ACC112 (cell line): ENCODE results near the gene PLEKHA6.
"Not testable (repeated sequence)": the region's sequence is repeated elsewhere in the genome, so short reads cannot be mapped to it uniquely, and the experiment has no call there.

Source experiments
- H2AFZ ChIP-seq: fragments of 200-600 bp; sonication (generic); one replicate; pipeline ENCODE4 v1.6.0; 2017; ENCODE audit warnings: antibody characterized with exemption, low read length; ENCODE audit not compliant: unreplicated experiment
- H3K27ac ChIP-seq: fragments of 200-600 bp; sonication (generic); 2 replicates; pipeline ENCODE4 v1.5.1; 2014; ENCODE audit warnings: low read depth, mild to moderate bottlenecking, antibody characterized with exemption, low read length, moderate library complexity
- H3K27me3 ChIP-seq: fragments of 200-600 bp; sonication (generic); 2 replicates; pipeline ENCODE4 v1.6.1; 2014; ENCODE audit warnings: mild to moderate bottlenecking, antibody characterized with exemption, low read length, moderate library complexity, mixed read lengths; ENCODE audit not compliant: insufficient read depth
- H3K36me3 ChIP-seq: fragments of 200-600 bp; sonication (generic); 2 replicates; pipeline ENCODE4 v1.6.1; 2016; ENCODE audit warnings: mild to moderate bottlenecking, antibody characterized with exemption, low read length, moderate library complexity, mixed read lengths; ENCODE audit not compliant: insufficient read depth
- H3K4me1 ChIP-seq: fragments of 200-600 bp; sonication (generic); one replicate; pipeline ENCODE4 v1.6.1; 2016; ENCODE audit warnings: low read length, mixed read lengths; ENCODE audit not compliant: insufficient read depth, unreplicated experiment, control insufficient read depth
- H3K4me3 ChIP-seq: fragments of 200-600 bp; sonication (generic); 2 replicates; pipeline ENCODE4 v1.5.1; 2014; ENCODE audit warnings: mild to moderate bottlenecking, low read depth, low read length
- H3K79me2 ChIP-seq: fragments of 200-600 bp; sonication (generic); one replicate; pipeline ENCODE4 v1.6.0; 2016; ENCODE audit warnings: low read length; ENCODE audit not compliant: control insufficient read depth, unreplicated experiment, insufficient read depth

Gene PLEKHA6

DNA sequence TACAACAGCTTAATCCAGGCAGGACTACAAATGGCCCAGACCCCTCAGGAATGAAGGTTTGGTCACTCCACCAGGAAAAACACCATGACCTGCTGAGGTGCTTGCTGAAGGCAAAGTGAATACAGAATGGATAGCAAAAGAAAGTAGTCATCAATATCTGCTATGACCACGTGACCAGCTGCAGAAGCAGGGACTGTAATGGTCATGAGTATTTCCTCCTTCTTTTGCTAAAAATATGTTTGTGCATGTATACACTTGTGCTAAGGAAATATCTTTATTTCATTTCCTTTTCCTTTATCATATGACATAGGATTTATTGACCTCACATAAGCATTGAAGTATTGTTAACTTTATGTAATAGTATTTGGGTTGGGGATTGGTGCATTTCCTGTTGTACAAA, 119.5 kb downstream of the PLEKHA6 start:
- H3K27me3 ChIP-seq: peaks cover 12% of the 10 kb centered on the region
- no peak overlapping the region for H3K4me3 ChIP-seq
- H3K36me3 ChIP-seq: no peaks in the 10 kb centered on the region
- no peak overlapping the region for H3K27ac ChIP-seq
- no peaks in the 10 kb centered on the region for H3K79me2 ChIP-seq
- no peak overlapping the region for H2AFZ ChIP-seq
- H3K4me1 ChIP-seq: no peaks in the 10 kb centered on the region

DNA sequence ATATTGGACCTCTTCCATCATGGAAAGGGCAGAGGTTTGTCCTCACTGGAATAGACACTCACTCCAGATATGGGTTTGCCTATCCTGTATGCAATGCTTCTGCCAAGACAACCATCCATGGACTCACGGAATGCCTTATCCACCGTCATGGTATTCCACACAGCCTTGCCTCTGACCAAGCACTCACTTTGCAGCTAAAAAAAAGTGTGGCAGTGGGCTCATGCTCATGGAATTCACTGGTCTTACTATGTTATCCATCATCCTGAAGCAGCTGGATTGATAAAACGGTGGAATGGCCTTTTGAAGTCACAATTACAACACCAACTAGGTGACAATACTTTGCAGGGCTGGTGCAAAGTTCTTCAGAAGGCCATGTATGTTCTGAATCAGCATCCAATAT, 120.3 kb downstream of the PLEKHA6 start:
- H3K4me1 ChIP-seq, H3K36me3 ChIP-seq, H3K79me2 ChIP-seq, H2AFZ ChIP-seq, H3K4me3 ChIP-seq, H3K27ac ChIP-seq: not testable (repeated sequence)
- peaks cover 12% of the 10 kb centered on the region for H3K27me3 ChIP-seq

DNA sequence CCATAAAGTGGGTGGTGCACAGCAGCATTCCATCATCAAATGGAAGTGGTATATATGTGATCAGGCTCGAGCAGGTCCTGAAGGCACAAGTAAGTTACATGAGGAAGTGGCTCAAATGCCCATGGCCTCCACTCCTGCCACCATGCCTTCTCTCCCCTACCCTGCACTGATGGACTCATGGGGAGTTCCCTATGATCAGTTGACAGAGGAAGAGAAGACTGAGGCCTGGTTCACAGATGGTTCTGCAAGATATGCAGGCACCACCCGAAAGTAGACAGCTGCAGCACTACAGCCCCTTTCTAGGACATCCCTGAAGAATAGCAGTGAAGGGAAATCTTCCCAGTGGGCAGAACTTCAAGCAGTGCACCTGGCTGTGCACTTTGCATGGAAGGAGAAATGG, 121.2 kb downstream of the PLEKHA6 start:
- not testable (repeated sequence) for H3K4me3 ChIP-seq, H2AFZ ChIP-seq, H3K27ac ChIP-seq, H3K79me2 ChIP-seq, H3K36me3 ChIP-seq, H3K4me1 ChIP-seq
- peaks cover 21% of the 10 kb centered on the region for H3K27me3 ChIP-seq

DNA sequence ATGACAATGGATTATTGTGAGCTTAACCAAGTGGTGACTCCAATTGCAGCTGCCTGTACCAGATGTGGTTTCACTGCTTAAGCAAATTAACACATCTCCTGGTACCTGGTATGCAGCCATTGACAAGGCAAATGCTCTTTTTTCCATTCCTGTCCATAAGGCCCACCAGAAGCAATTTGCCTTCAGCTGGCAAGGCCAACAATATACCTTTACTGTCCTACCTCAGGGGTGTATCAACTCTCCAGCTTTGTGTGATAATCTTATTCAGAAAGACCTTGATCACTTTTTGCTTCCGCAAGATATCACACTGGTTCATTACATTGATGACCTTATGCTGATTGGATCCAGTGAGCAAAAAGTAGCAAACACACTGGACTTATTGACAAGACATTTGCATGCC, 122.2 kb downstream of the PLEKHA6 start:
- peaks cover 21% of the 10 kb centered on the region for H3K27me3 ChIP-seq
- not testable (repeated sequence) for H3K4me1 ChIP-seq, H3K79me2 ChIP-seq, H3K36me3 ChIP-seq, H3K27ac ChIP-seq, H3K4me3 ChIP-seq, H2AFZ ChIP-seq

DNA sequence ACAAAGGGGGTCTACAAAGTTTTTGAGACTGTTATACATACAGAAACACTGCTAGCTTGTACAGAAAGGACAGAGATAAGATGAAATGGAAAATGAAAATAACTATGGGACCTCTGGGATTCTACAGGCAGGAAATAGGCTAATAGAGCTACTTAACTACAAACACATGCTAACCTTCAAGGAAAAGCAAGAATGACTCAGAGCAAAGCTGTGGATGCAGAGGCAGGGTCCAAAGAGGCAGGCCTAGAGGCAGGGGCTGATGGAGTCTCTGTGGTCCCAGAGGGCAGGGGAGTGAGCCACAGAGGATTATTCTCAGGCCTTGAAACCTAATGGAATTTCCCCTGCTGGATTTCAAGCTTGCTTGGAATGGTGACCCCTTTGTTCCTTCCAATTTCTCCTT, 127.2 kb downstream of the PLEKHA6 start:
- H3K27ac ChIP-seq: no peak overlapping the region
- H3K27me3 ChIP-seq: peaks cover 28% of the 10 kb centered on the region; the same call in 1 of the 2 replicates
- no peak overlapping the region for H2AFZ ChIP-seq
- H3K4me1 ChIP-seq: no peaks in the 10 kb centered on the region
- no peaks in the 10 kb centered on the region for H3K79me2 ChIP-seq
- no peak overlapping the region for H3K4me3 ChIP-seq
- no peaks in the 10 kb centered on the region for H3K36me3 ChIP-seq

DNA sequence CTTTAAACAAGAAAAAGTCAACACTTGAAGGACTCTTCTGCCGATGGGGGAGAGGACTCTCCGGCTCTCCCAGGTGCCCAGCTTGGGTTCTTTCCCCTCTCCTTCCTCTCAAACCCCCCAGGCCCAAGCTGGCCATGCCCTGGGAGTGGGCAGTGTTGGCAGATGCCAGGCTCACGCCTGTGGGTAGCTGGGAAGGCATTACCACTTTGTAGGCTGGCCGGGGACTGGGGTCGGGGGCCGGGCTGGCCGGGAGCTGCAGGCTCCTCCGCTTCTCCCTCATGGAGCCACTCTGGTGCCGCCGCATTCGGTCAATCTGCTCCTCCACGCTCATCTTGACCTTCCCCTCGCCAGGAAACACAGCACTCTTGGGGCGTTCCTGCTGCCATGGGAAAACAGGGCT, 129.5 kb downstream of the PLEKHA6 start:
- no peaks in the 10 kb centered on the region for H3K79me2 ChIP-seq
- no peaks in the 10 kb centered on the region for H3K4me1 ChIP-seq
- no peak overlapping the region for H2AFZ ChIP-seq
- H3K27ac ChIP-seq: no peak overlapping the region
- no peaks in the 10 kb centered on the region for H3K36me3 ChIP-seq
- no peak overlapping the region for H3K4me3 ChIP-seq
- H3K27me3 ChIP-seq: peaks cover 18% of the 10 kb centered on the region; the same call in 1 of the 2 replicates

DNA sequence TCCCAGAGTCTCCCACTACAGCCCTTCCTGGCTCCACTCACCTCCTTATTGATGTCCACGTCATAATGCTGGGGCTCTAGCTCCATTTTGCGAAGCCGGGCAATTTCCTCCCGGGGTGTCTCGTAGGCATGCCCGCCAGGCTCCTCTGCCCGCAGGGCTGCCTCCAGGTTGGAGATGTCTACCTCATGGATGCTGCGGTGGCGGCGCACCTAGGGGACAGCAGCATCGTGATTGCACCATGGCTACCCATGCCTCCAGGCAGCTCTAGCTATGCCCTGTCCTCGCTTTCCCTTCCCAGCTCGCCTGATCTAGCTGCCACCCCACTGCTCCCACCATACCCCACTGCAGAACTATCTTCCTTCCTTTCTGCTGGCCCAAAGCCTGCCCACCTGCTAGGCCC, 130.8 kb downstream of the PLEKHA6 start:
- H3K79me2 ChIP-seq: no peaks in the 10 kb centered on the region
- no peak overlapping the region for H3K4me3 ChIP-seq
- peaks cover 11% of the 10 kb centered on the region; the same call in 1 of the 2 replicates for H3K27me3 ChIP-seq
- H2AFZ ChIP-seq: no peak overlapping the region
- H3K27ac ChIP-seq: no peak overlapping the region
- H3K36me3 ChIP-seq: no peaks in the 10 kb centered on the region
- no peaks in the 10 kb centered on the region for H3K4me1 ChIP-seq

DNA sequence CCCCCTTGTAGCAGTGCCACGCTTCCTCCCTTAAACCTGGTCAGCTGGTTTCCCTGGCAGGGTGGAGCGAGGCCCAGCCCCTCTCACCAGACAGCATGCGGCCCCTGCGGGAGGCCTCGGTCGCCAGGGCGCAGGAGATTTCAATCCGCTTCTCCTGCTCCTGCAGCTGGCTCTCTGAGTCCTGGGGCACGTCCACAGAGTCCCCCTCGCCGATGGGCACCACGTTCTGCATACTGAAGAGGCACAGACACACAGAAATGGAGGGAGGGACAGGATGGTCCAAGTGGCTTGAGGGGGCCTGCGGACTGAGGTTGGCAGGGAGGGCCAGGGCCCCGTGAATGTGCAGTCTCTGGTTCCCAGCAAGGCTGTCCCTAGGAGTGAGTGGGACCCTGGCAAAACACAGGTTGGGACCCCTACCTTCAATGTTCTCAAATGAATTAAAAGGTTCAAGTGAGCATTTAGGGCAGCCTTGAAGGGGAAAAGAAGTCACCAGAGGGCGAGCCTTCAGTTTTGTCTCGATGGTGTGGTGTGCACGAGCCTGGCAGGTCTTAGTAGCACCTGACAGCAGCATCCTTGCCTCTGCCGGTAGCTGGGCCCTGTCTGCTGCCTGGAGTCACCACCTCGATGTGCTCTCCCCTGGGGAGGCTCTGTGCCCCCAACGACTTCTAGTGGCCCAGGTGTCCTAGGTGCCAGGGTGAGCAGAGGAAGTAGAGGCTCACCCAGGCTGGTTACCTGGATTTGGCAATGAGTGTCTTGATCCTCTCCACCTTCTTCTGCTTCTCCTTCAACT, 131.5 kb downstream of the PLEKHA6 start:
- no peak overlapping the region for H2AFZ ChIP-seq
- no peak overlapping the region for H3K4me3 ChIP-seq
- no peaks in the 10 kb centered on the region for H3K79me2 ChIP-seq
- no peaks in the 10 kb centered on the region for H3K36me3 ChIP-seq
- H3K27me3 ChIP-seq: peaks cover 8% of the 10 kb centered on the region; the same call in 1 of the 2 replicates
- no peak overlapping the region for H3K27ac ChIP-seq
- no peaks in the 10 kb centered on the region for H3K4me1 ChIP-seq

DNA sequence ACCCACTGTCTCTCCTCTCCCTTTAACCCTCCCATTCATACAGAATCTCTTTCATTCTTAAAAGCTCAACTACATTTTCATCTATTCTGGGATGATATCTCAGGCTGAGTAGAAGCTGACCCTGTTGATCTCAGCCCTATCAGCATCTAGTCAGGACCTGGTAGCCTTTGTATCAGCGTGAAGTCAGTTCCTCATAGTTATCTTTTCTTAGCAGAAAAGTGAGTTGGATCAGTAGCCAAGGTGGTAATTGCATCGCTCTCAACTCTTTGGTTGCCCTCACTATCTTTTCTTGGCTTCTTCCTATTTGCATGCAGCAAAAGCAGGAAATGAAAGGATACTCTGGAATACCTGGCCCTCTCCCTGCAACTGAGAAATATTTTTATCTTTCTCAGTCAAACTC, 132.4 kb downstream of the PLEKHA6 start:
- no peaks in the 10 kb centered on the region for H3K4me1 ChIP-seq
- peaks cover 12% of the 10 kb centered on the region; the same call in 1 of the 2 replicates for H3K27me3 ChIP-seq
- no peak overlapping the region for H3K27ac ChIP-seq
- H2AFZ ChIP-seq: no peak overlapping the region
- no peak overlapping the region for H3K4me3 ChIP-seq
- H3K36me3 ChIP-seq: no peaks in the 10 kb centered on the region
- no peaks in the 10 kb centered on the region for H3K79me2 ChIP-seq

DNA sequence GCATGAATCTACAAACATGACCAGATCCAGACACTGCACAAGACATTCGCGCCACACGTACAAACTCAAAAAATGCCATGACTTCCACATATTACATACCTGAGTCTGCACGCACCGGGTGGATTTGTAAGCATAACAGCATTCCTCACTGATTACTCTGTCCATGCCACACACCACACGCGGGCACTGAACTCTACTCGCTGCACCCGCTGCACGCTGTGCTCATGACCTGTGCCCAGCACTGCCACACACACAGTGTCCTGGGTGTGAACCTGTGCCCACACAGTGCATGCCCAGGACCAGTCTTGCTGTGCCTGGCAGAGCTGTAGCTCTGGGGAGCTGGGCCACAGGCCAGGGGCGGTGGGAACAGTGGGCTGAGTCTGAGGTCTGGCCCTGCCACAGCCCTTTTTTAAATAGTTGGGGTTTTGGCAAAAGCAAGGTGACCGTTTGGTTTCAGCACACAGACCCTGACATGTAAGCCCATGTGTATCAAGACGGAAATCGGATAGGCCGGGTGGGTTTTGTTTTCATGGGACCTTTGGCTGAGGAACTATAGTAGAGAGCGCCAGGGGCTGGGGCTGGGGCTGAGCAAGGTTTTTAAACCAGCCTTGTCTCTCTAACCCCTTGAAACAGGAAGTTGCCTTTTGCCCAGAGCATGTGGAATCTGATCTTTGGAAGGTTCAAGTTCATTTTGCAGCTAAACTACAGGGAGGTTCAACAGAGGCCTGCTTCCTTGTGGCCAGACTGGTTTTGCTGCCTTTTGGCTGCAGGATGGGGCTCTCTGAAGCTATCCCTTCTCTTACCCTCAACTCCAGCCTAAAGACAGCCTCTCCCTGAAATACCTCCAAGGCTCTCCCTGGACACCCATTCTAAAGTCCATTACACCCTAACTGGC, 133.6 kb downstream of the PLEKHA6 start:
- Histone ChIP-seq H3K36me3 (no peaks in the 10 kb centered on the region), H2AFZ (no peak overlapping the region), H3K4me3 (no peak overlapping the region), H3K79me2 (no peaks in the 10 kb centered on the region), H3K4me1 (no peaks in the 10 kb centered on the region), H3K27ac (no peak overlapping the region), H3K27me3 (peaks cover 16% of the 10 kb centered on the region; the same call in 1 of the 2 replicates)
